GM21447 (cell line): ENCODE data around the gene RBM19.

Experiments used
- ATAC-seq: cut with Tn5 transposase; IDR thresholded peaks from one replicate; pipeline ENCODE4 v1.9.1; 2021; ENCODE audit not compliant: unreplicated experiment

Gene RBM19

DNA sequence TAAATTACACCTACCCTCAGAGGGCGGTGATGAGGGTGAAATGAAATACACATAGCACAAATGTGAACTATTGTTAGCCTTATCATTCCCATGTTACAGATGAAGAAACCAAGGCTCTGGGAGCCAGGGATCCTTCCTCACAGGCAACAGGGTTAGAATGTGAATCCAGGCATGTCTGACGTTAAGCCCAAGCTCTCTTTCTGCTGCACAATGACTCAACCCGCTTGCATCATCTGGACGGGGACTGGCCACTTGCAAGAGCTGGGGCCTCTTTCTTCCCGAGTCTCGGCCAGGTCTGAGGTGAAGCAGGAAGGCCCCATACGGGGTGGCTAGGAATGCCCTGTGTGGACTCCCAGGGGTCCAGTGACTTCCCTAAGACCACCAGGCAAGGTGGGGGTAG, 105.2 kb downstream of the RBM19 start:
- no peak for ATAC-seq

DNA sequence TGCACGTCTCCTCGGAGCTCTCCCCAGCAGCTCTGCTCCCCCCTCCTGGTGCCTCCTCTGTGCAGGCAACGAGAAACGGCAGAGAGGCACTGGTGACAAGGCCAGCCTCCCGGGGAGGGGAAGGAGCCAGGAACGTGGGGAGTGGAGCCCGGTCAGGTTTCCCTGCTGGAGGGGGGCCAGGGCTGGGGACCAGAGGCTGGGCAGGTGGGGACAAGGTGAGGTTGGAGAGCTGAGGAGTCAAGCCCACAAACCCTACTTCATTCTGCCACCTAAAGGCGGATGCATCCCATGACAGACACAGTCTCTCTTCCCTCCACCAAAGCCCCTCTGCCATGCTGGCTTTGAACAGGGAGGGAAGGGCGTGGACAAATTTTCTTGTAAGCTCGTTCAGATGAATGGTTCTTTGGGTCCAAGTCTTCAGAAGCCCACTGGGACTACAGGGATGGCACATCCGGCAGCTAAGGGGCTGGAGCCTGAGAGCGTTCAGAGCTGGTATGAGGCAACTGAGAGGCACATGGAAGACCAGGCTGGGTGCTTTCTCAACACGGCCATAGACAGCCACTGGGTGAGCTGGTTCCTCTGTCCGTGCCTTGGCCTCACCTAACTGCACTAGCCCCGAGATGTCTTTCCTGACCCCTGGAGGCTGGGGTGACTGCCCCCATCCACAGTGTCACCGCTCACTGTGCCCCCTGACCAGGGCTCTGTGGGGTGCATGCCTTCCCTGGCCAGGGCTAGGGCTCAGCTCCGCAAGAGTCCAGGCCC, 105.9 kb downstream of the RBM19 start:
- no peak for ATAC-seq

DNA sequence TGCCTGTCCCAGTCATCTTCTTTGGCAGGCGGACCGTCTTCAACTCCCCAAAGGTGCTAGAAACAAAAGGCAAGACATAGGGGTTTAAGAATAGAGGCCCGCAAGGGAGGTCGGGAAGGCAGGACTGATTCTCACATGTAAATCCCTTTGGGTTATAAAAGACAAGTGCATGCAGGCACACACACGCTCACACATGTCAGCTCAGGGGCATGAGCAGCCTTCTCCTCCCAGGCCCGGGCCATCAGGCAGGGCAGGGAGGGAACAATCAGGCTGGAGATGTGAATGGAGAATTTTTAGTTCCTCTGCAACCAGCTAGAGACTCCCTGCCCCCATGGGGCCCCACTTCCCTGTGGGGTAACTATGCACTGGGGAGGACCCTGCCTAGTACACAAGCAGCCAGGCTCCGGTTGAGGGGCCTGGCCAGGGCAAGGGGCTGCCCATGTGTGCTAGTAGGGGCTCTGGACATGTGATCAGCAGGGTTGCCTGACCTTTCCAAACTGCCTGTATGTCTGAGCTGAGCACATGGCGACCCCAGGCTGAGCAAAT, 107.2 kb downstream of the RBM19 start:
- ATAC-seq = no peak

GRCh38 chr12:113857371-113857770, 108.8 kb downstream of the RBM19 start:
- no peak for ATAC-seq

- no peak for ATAC-seq
Measured at GRCh38 chr12:113855998-113856397, 110.1 kb downstream of the RBM19 start.

DNA sequence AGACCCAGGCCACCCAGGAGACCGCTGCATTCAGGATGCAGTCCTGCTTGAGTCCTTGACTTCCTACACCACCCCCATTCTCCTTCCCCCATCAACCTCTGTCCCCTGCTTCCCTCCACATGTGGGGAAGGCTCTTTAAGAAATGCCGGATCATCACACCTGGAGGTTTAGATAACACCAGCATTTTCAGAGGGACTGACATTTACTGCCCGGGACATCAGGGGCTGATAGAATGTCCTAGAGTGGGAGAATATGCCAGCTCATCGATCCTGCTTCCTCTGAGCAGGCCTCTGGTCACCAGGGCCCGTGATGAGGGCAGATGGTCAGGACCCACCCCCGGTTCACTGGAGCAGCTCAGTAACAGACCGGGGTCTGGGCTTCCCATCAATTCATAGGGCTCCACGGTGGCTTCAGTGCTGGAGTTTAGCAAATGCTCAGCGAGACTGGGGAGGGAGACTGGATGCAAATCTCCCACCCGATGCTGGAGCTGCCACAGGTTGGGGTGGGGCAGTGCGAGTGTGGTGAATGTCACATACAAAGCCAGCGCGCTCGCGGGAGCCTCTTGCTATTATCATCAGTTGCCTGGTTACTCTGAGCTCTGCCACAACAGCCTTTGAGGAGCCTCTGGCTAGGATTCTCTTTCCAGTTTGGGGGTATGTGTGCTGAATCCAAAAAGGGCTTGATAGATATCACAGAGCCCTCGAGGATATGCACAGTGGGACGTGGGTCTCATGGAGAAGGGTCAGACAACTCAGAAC, 111.6 kb downstream of the RBM19 start:
- no peak for ATAC-seq

GRCh38 chr12:113853491-113853890, 112.6 kb downstream of the RBM19 start:
- ATAC-seq = no peak

DNA sequence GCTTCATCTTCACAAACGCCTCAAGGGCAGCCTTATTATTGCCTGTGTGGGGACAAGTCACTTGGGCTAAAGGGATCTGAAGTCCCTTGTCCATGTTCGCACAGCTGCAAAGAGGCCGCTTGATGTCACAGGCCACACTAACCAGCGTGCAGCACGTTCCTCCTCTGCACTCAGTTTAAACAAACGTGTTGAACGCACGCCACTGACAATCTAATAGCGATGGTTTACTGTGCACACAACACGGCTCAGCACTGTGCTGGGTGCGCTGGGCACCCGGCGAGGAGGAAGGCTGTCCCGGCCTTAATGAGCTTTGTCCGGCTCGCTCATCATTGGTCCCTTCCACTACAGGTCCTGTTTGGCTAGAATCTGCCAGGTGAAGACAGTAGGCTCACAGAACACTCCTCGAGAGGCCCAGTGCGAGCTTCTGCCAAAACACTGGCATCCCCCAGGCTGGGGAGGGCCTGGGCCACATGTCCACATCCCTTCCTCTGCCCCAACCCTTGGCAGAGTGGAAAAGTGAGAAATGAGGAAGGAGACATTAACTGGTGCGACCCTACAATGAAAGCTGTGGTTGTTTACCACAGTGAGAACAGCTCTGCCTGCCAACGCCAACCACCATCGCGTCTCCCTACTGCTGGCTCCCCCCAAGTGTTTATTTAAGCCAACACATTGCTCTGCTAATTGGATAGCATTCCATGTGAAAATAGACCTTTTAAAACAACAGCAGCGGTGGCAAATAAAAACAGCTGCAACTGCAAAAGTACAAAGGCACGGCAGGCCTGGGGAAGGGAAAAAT, 113.2 kb downstream of the RBM19 start:
- ATAC-seq = no peak

GRCh38 chr12:113852264-113852663, 113.9 kb downstream of the RBM19 start:
- no peak for ATAC-seq

DNA sequence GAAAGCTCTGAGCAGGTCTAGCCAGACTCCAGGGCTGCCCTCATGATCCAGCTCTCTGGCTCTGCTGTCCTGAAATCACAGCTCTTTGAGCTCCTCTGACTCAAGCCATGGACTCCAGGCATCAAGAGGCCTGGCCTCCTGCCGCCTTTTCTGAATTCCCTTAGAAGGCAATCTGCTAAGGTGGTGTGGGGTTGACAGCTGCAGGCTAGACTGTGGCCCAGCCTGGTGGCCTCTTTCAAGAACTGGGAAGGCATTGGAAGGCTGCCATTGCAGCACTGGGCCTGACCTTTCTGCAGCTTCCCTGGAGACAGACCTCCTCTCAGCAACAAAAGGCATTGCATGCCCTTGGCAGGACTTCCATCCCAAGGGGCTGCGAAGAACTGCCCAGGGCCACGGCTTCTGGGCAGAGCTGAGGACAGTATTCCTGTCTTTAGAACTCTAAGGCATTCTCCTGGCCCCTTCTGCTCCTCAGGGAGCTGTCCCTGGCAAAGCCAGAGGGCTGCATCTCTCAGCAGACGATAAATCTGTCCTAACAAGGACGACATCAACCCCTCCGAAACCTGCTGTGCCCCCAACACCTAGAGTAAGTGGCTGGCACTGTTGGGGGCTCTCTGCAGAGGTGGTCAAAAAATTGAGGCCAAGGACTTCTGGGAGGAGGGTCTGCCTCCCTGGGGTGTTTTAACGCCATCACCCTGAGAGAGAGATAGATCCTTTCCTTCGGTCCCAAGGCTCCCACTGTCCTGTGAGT, 115.6 kb downstream of the RBM19 start:
- no peak for ATAC-seq

GRCh38 chr12:113847856-113848255, 118.3 kb downstream of the RBM19 start:
- no peak for ATAC-seq

DNA sequence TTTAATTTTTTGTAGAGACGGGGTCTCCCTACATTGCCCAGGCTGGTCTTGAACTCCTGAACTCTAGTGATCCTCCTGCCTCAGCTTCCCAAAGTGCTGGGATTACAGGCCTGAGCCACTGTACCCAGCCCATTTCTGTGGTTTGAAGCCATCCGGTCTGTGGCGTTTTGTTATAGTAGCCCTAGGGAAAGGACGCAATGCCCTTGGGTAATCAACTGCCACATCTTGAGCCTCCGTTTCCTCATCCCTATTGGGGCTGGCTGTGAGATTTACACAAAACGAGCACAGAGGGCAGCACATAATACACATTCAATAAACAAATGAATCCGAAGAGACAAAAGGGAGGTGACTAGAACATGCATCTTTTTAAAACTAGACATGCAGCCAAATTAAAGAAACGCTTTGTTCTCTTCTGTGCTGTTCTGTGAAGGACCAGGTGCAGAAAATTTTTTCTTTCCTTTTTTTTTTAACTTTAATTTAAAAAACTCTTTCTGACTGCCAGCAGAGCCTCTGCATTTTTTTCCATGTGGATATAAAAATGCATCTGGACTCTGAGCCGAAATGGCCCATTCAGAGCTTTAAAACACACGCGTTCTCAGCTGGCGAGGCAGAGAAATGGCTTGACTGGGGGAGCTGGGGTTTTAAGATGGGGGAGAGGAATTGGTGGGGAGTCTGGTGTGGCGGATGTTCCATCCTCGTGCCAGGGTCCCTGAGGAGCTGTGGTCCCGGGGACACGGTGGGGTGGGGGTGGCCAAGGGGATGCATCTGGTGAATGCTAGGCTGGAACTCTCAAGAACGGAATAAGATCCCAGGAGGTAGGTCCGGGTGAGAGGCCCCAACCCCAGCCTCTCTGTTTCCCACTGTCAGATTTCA, 119.0 kb downstream of the RBM19 start:
- no peak for ATAC-seq

DNA sequence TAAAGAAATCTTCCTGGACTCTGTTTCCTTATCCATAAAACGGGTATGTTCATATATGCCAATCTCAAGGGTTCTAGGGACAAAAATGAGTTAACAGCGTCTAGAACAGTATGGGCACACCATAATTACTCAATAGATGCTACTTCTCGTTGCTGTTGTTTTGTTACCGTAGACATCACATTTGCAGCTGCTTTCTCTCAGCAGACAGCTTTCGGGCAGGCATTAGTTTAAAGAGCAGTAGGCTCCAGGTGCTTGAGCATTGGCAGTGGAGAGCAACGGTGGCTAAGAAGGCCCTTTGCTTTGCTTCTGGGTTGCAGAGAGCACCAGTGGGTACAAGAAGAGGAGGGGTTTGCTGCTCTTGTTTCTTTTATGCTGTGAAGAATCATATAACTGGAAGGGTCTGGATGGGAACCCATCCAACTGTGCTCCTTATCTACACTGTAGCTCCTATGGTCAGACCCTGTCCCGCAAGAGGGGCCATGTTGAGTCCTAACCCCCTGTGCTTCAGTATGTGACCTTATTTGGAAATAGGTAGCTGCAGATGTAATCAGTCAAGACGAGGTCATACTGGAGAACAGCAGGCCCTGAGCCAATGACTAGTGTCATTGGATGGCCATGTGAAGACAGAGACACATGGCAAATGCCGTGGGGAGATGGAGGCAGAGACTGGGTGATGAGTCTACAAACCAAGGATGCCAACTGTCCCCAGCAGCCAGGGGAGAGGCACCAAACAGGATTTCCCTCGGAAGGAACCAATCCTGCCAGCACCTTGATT, 120.0 kb downstream of the RBM19 start:
- no peak for ATAC-seq

DNA sequence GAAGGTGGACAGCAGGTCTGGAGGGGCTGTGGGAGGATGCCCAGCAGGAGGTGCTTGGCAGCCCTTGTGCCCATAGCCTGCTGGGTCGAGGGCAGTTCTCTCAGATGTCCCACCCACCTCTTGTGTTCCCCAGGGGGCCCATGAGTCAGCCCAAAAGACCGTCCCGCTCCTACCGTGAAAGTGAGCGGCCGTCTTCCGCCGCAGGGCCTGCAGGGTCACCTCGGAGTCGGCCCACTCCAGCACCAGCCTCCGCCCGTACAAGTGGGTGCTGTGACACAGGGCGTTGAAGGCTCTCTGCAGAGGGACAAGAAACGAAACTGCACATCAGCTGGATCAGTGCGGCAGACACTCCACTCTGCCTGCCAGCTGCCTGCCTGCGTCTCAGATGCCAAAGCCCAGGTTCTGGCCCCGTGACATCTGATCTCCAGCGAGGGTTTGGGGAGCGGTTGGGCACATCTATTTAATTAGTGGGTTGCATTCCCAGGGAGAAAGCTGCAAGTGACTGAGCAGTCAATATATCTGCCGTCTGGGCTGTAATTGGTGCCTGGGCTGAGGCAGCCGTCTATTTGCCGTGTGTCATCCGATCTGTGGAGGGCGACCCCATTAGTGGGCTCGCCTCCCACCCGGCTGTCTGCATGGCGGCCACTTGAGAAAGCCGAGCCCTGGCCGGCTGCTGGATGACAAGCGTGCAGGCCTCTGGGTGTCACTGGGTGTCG, 121.5 kb downstream of the RBM19 start:
- no peak for ATAC-seq

GRCh38 chr12:113842699-113843098, 123.4 kb downstream of the RBM19 start:
- no peak for ATAC-seq

DNA sequence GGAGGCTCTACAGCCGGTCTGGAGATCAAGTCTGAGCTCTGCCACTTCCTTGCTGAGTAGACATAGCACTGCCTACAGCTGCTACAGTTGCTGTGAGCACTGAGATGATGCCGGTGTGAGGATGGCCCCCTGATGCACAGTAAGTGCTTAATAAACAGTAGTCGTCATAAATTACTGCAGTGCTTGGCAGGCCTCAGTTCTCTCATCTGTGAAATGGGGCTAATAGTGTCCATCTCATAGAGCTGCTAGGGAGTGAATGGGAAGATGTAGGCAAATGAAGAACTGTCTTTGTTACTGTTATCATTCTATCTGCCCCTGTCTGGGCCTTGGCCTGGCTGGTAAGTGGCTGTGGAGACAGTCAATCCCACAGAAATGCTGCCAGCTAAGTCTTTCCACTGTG, 124.3 kb downstream of the RBM19 start:
- ATAC-seq = no peak

DNA sequence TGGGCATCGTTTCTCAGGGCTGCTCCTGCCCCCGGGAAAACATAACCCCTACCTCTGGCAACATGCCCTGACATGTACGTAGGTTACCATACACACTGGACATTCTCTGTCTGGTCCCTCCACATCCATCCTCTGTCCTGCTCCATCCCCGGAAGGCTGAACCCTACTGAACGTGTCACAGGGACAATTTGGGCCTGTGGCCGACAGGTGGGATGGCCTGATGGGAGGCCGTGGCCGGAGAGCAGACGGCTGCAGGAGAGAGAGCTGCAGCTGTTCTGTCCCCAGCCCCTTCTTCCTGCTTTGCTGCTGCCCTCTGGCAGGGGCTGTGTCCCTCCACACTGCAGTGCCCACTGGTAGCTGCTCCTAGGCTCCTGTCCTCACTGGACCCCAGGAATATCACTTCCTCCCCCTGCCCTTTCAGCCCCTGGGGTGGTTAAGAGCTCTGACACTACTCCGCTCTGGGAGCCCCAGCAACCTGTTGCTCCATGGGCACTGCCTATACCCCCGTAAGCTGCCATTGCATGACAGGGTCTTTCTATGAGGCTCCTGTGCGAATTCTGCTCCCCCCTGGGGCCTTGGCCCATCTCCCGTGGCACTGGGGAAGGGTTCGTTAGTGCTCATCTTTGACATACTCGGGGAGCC, 125.6 kb downstream of the RBM19 start:
- ATAC-seq = no peak

DNA sequence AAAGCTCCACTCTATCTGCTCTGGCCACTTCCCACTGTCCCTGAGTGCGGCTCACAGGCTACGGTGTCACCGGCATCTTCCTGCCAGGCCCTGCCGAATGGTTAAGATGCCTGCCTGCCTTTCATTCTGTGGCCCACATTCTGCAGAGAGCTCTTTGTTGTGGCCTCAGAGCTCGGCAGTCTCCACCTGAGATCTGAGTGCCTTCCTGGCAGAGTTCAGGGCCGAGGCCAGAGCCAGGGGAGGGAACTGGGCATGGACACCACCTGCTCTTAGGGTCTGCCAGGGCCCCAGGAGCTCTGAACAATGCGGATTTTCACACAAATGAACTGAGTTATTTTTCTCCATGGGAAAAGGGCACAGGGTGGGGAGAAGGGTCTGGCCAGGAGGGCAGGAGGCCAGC, 127.2 kb downstream of the RBM19 start:
- ATAC-seq = no peak
